ENCODE data around the gene TMEM178B. TPM values are rescaled to one million over a fixed set of nuclear protein-coding genes. Genes with fewer than 3 reads are reported as not detected.

TMEM178B gene
- polyA plus RNA-seq, 2 of the 4 experiments (the other 2 are of a cell fraction) = 0.88 to 0.93 TPM

DNA sequence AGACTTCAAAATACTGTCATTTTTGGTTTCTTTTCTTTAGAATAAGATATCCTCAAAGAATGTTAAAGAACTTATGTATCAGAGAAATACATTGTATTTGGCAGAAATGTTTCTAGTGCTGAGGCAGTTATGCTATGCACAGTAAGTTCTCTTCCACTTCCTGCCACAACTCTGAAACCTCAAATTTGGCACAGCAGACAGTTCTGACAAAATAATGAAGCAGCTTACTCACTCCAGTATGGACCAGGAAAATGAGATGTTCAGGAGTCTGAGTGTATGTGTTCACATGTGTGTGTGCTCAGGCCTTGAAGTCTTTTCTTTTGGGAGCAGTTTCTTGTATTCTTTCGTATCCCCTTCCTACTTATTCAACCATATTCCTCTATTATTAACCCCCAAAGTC lies 280.4 kb downstream of the TMEM178B start:
- 16% methylated on average over 1 of the region's 1 CpG for WGBS (ENCODE audit: missing lambda C conversion rate)
- FAIRE-seq (no peak), DNase-seq (ENCODE audit: low read depth in 1 of 2, low spot score in 1 of 2) (no peak), ATAC-seq (no peak)
- CTCF ChIA-PET = interaction anchor here (1.3 kb wide), 2 partner anchors 15 to 75 kb away, joined by 3 to 4 read pairs; no protein-coding TSS in a partner anchor
- H3K4me2 ChIP-seq = no peak overlapping the region
- no peak for TF ChIP-seq KDM1A (IDR thresholded peaks at IDR 0.05; ENCODE audit: low read depth)
- TF ChIP-seq RNF2 (IDR thresholded peaks at IDR 0.05; ENCODE audit: borderline replicate concordance, low read depth) = no peak
- no peak for TF ChIP-seq HOXA7 (CRISPR knock-in tag; IDR thresholded peaks at IDR 0.05)
- TF ChIP-seq JUNB (IDR thresholded peaks at IDR 0.05) = no peak
- no peak for TF ChIP-seq CBX2 (IDR thresholded peaks at IDR 0.05; ENCODE audit: borderline replicate concordance, low read depth)
- no peak for TF ChIP-seq RAD21 (conservative IDR thresholded peaks at IDR 0.05 in 1 of 2, IDR thresholded peaks at IDR 0.05 in 1 of 2)
- TF ChIP-seq, protein P1, sequence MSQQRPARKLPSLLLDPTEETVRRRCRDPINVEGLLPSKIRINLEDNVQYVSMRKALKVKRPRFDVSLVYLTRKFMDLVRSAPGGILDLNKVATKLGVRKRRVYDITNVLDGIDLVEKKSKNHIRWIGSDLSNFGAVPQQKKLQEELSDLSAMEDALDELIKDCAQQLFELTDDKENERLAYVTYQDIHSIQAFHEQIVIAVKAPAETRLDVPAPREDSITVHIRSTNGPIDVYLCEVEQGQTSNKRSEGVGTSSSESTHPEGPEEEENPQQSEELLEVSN (IDR thresholded peaks at IDR 0.05; ENCODE audit: borderline replicate concordance, low read depth) = no peak
- TF ChIP-seq NFE2L2 (conservative IDR thresholded peaks at IDR 0.05; ENCODE audit: low read length) = no peak
- no peak for TF ChIP-seq SREBF2 (IDR thresholded peaks at IDR 0.05)
- TF ChIP-seq, protein P2, sequence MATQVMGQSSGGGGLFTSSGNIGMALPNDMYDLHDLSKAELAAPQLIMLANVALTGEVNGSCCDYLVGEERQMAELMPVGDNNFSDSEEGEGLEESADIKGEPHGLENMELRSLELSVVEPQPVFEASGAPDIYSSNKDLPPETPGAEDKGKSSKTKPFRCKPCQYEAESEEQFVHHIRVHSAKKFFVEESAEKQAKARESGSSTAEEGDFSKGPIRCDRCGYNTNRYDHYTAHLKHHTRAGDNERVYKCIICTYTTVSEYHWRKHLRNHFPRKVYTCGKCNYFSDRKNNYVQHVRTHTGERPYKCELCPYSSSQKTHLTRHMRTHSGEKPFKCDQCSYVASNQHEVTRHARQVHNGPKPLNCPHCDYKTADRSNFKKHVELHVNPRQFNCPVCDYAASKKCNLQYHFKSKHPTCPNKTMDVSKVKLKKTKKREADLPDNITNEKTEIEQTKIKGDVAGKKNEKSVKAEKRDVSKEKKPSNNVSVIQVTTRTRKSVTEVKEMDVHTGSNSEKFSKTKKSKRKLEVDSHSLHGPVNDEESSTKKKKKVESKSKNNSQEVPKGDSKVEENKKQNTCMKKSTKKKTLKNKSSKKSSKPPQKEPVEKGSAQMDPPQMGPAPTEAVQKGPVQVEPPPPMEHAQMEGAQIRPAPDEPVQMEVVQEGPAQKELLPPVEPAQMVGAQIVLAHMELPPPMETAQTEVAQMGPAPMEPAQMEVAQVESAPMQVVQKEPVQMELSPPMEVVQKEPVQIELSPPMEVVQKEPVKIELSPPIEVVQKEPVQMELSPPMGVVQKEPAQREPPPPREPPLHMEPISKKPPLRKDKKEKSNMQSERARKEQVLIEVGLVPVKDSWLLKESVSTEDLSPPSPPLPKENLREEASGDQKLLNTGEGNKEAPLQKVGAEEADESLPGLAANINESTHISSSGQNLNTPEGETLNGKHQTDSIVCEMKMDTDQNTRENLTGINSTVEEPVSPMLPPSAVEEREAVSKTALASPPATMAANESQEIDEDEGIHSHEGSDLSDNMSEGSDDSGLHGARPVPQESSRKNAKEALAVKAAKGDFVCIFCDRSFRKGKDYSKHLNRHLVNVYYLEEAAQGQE (IDR thresholded peaks at IDR 0.05) = no peak
- TF ChIP-seq SMC3 (IDR thresholded peaks at IDR 0.05) = no peak
- TF ChIP-seq HMGXB4 (CRISPR knock-in tag; IDR thresholded peaks at IDR 0.05; ENCODE audit: borderline replicate concordance) = no peak
- TF ChIP-seq EP300 (IDR thresholded peaks at IDR 0.05) = no peak
- no peak for TF ChIP-seq PHF8 (IDR thresholded peaks at IDR 0.05; ENCODE audit: borderline replicate concordance, low read depth)
- no peak for TF ChIP-seq NPAS2 (CRISPR knock-in tag; IDR thresholded peaks at IDR 0.05; ENCODE audit: borderline replicate concordance)
- no peak for TF ChIP-seq RCOR1 (IDR thresholded peaks at IDR 0.05; ENCODE audit: low read depth, low read length)
- no peak for TF ChIP-seq HOXB13 (CRISPR knock-in tag; IDR thresholded peaks at IDR 0.05; ENCODE audit: low read depth)
- no peak for TF ChIP-seq RARB (CRISPR knock-in tag; IDR thresholded peaks at IDR 0.05)
- no peak for TF ChIP-seq BHLHE40 (IDR thresholded peaks at IDR 0.05; ENCODE audit: low read depth, low read length)
- H3K4me1 ChIP-seq = no peaks in the 10 kb centered on the region
- no peak overlapping the region for H3K27ac ChIP-seq
- H3K9me3 ChIP-seq = no peaks in the 10 kb centered on the region
- POLR2A ChIA-PET = no interaction called here
- no peak overlapping the region for H3K4me3 ChIP-seq

- ChIA-PET POLR2A (no interaction called here), CTCF (no interaction called here)
- H3K9me3 ChIP-seq = no peaks in the 10 kb centered on the region
- H3K27ac ChIP-seq = no peak overlapping the region
- DNase-seq (ENCODE audit: low read depth in 1 of 2, low spot score in 1 of 2) (no peak), FAIRE-seq (no peak), ATAC-seq (no peak)
- 0% methylated on average over 1 of the region's 1 CpG for WGBS (ENCODE audit: missing lambda C conversion rate)
- H3K4me2 ChIP-seq = no peak overlapping the region
- H3K4me1 ChIP-seq = no peaks in the 10 kb centered on the region
- H3K4me3 ChIP-seq = no peak overlapping the region
- TF ChIP-seq, protein P3, sequence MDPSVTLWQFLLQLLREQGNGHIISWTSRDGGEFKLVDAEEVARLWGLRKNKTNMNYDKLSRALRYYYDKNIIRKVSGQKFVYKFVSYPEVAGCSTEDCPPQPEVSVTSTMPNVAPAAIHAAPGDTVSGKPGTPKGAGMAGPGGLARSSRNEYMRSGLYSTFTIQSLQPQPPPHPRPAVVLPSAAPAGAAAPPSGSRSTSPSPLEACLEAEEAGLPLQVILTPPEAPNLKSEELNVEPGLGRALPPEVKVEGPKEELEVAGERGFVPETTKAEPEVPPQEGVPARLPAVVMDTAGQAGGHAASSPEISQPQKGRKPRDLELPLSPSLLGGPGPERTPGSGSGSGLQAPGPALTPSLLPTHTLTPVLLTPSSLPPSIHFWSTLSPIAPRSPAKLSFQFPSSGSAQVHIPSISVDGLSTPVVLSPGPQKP (IDR thresholded peaks at IDR 0.05; ENCODE audit: low read depth, low read length) = no peak
- no peak for TF ChIP-seq CHD2 (IDR thresholded peaks at IDR 0.05; ENCODE audit: low read length, partially characterized antibody)
- no peak for TF ChIP-seq USF2 (IDR thresholded peaks at IDR 0.05)
- TF ChIP-seq SMC3 (IDR thresholded peaks at IDR 0.05) = no peak
- no peak for TF ChIP-seq GATA3 (IDR thresholded peaks at IDR 0.05; ENCODE audit: borderline replicate concordance)
- no peak for TF ChIP-seq MYC (IDR thresholded peaks at IDR 0.05; ENCODE audit: borderline replicate concordance, low read length)
- TF ChIP-seq JUNB (IDR thresholded peaks at IDR 0.05) = no peak
- no peak for TF ChIP-seq RAD21 (conservative IDR thresholded peaks at IDR 0.05 in 1 of 2, IDR thresholded peaks at IDR 0.05 in 1 of 2)
- no peak for TF ChIP-seq KDM1A (IDR thresholded peaks at IDR 0.05; ENCODE audit: low read depth)
- TF ChIP-seq FOSL2 (IDR thresholded peaks at IDR 0.05) = no peak
- TF ChIP-seq FOSL2 (CRISPR knock-in tag; IDR thresholded peaks at IDR 0.05) = no peak
- TF ChIP-seq RARB (CRISPR knock-in tag; IDR thresholded peaks at IDR 0.05) = no peak
- TF ChIP-seq KDM5A (IDR thresholded peaks at IDR 0.05) = no peak
- TF ChIP-seq TFCP2L1 (CRISPR knock-in tag; IDR thresholded peaks at IDR 0.05) = no peak
- TF ChIP-seq HMGXB4 (CRISPR knock-in tag; IDR thresholded peaks at IDR 0.05; ENCODE audit: borderline replicate concordance) = no peak
Measured at GRCh38 chr7:141355032-141355431, 281.2 kb downstream of the TMEM178B start.

All from A549 (cell line).